Stomach (tissue), 4 donors: ENCODE results near the gene KISS1R.

Experiments used
- CTCF ChIP-seq, 7 experiments: fragments of 450-650 bp in 4 of 7; fragments of 200-600 bp in 3 of 7; sonication (generic) in 3 of 7; IDR thresholded peaks; one replicate each; pipeline ENCODE4 v1.5.1; 2016 to 2019; ENCODE audit warnings: antibody characterized with exemption in 7 of 7, control low read depth in 2 of 7, mild to moderate bottlenecking in 1 of 7
- EP300 ChIP-seq: sonication (generic); formaldehyde crosslinking; IDR thresholded peaks from one replicate; pipeline ENCODE4 v1.6.1; 2017; ENCODE audit warnings: antibody characterized with exemption
- POLR2A ChIP-seq, 4 donors: fragments of 450-650 bp; IDR thresholded peaks; one replicate each; pipeline ENCODE4 v1.6.1; 2016; ENCODE audit warnings: antibody characterized with exemption in 4 of 4, control low read depth in 2 of 4, mild to moderate bottlenecking in 1 of 4, moderate library complexity in 1 of 4

- TF ChIP-seq POLR2A (IDR thresholded peaks at IDR 0.05): no peak
- TF ChIP-seq CTCF (IDR thresholded peaks at IDR 0.05): no peak
- no peak for TF ChIP-seq EP300
Measured at GRCh38 chr19:876089-876488, 41.0 kb upstream of the KISS1R start.
